Heart left ventricle (tissue), 16 donors: ENCODE measurements around the gene DPEP1. TPM values are rescaled to one million over a fixed set of nuclear protein-coding genes. Genes with fewer than 3 reads are reported as not detected.
A peak's percentile ranks its signal among the peaks of the same experiment; 100 is the strongest.

Experiments used
- ATAC-seq, 4 donors: fragments of 200-7000 bp; cut with Tn5 transposase; one replicate each; pipeline ENCODE4 v1.9.1; 2020 to 2022; ENCODE audit warnings: moderate library complexity in 4 of 4, mild to moderate bottlenecking in 3 of 4, moderate number of reproducible peaks in 1 of 4
- DNase-seq, 5 donors: peaks; one replicate each; pipeline ENCODE4 v3.0.0-alpha.2; 2020
- H3K27ac ChIP-seq, 12 donors: fragments of 200-600 bp; sonication (generic) in 4 of 12; one replicate each; pipeline versions ENCODE4 v1.5.0 to v1.8.0; 2016 to 2022; ENCODE audit warnings: mild to moderate bottlenecking in 2 of 12
- H3K27me3 ChIP-seq, 9 donors: fragments of 200-600 bp; sonication (generic) in 2 of 9; one replicate each; pipeline versions ENCODE4 v1.5.1 to v1.8.0; 2016 to 2022; ENCODE audit warnings: mild to moderate bottlenecking in 3 of 9
- H3K36me3 ChIP-seq, 9 donors: fragments of 200-600 bp; sonication (generic) in 2 of 9; one replicate each; pipeline versions ENCODE4 v1.5.0 to v1.8.0; 2018 to 2022; ENCODE audit warnings: mild to moderate bottlenecking in 2 of 9
- H3K4me1 ChIP-seq, 12 donors: fragments of 200-600 bp; sonication (generic) in 4 of 12; one replicate each; pipeline versions ENCODE4 v1.5.0 to v1.8.0; 2016 to 2022; ENCODE audit warnings: mild to moderate bottlenecking in 3 of 12
- H3K4me3 ChIP-seq, 12 donors: fragments of 200-600 bp; sonication (generic) in 4 of 12; one replicate each; pipeline versions ENCODE4 v1.5.0 to v1.8.0; 2017 to 2022; ENCODE audit warnings: mild to moderate bottlenecking in 9 of 12, moderate library complexity in 4 of 12
- H3K9me3 ChIP-seq, 12 donors: fragments of 200-600 bp; sonication (generic) in 4 of 12; one replicate each; pipeline versions ENCODE4 v1.5.0 to v1.8.0; 2016 to 2022; ENCODE audit warnings: mild to moderate bottlenecking in 1 of 12
- POLR2A ChIP-seq, 2 donors: fragments of 450-650 bp; IDR thresholded peaks; one replicate each; pipeline ENCODE4 v1.6.1; 2017; ENCODE audit warnings: antibody characterized with exemption in 2 of 2, mild to moderate bottlenecking in 2 of 2, moderate library complexity in 2 of 2
- WGBS, 4 donors: extraction: QIAGEN DNeasy Blood & Tissue Kit in 2 of 4; methylation state at CpG; one replicate each; pipeline versions ENCODE4 v1.1.5 to v1.1.7; 2013 to 2018; 5-methylcytosine and 5-hydroxymethylcytosine counted together
- intact Hi-C, 10 donors: fragments of 100-400 bp; cut with DNase I; formaldehyde crosslinking; loops; one replicate each; pipeline versions ENCODE4 v1.11.1 to v1.14.2; 2022
- polyA plus RNA-seq, 2 donors: library from polyadenylated mRNA; stranded (reverse); fragments of 200-250 nt; gene quantifications; one replicate each; pipeline ENCODE4 v1.2.3, GENCODE V29; 2013
- total RNA-seq, 9 donors: library from RNA; depleted of rRNA in 2 of 9; stranded (reverse); fragments of >200 nt in 2 of 9; fragmentation: NEBNext Ultra II Directional in 3 of 9; extraction: Animal tissue kit (Norgen Biotek cat#: 25700) in 3 of 9; gene quantifications; one replicate each; pipeline versions ENCODE4 v1.1.0 to v1.2.4, GENCODE V29; 2016 to 2023
- TF ChIP-seq, protein P1 (sequence below), 12 donors: fragments of 200-600 bp; sonication (generic) in 4 of 12; IDR thresholded peaks; one replicate each; pipeline versions ENCODE4 v1.5.0 to v1.8.0; 2018 to 2022; ENCODE audit warnings: antibody characterized with exemption in 12 of 12, mild to moderate bottlenecking in 5 of 12
- donor health status: ischemic (EF 13 %, LVEDD 7.1; RV severe dilation, severe dysfunction).
- donor health status: healthy with polysubstance abuse.
- donor health status: DM: no; HTN: yes; CAD: no.
- donor health status: DM: no; HTN: no; CAD: no.
- donor health status: ischemic (EF 25% LVEDD 6.9; RV normal size, moderate dysfunction).
- donor health status: ischemic (EF 25% LVEDD 5.7; RV mildly dilated, moderate dysfunction).
- donor health status: healthy.
- donor health status: DM: yes; HTN: yes; CAD: no.
- donor health status: ischemic (EF 35%, LVEDD 5.7; RV mildly dilated, moderate dysfunction).
- donor health status: nonischemic (EF 11% LVEDD 7.7; RV severe dilation, severe dysfunction).
- donor health status: DM: yes; HTN: yes; CAD: no.
- donor health status: PGD.
- donor health status: ischemic (EF 29% LVEDD 5.4; RV normal size, mild dysfunction).
- donor health status: nonischemic (EF 23%, LVEDD 6.1; RV moderate dilation, normal function).

Gene DPEP1
- total and polyA plus RNA-seq, 11 donors = not detected

DNA sequence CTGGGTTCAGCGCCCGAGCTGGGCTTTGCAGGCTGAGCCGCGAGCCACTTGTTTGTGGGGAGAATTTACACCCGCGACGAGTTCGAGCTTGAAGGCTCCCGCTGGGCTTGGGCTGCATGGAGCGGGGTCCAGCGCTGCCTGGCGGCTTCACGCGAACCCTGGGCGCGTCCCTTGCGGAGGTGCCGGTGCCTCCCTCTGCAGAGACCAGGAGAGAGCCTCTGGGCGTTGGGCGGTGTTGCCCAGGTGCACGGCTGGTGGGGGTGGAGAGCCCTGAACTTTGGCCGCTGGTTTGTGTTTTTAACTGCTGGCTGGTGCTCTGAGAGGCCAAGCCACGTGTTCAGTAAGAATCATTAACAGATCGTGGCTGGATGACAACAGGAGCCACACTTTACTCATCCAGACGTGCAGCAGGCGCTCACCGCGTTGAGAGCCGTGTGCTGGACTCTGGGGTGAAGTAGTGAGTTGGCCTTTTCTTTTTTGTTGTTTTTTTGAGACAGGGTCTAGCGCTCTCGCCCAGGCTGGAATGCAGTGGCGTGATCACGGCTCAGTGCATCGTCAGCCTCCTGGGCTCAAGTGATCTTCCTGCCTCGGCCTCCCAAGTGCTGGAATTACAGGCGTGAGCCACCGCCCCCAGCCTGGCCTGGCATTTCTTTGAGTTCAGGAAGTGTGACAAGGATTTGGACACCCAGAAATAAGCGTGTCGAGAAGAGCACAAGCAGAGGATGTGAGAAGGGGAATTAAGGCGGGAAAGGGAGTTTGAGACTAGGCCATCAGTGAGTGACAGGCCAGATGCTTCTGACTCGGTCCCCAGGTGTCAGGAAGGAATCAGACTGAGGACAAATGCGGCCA is 73.9 kb downstream of the DPEP1 start:
- Histone ChIP-seq H3K4me3 (peak overlapping the region; percentile 66 to 99 (median 84)), H3K27ac (peak overlapping the region; percentile 84 to 98 (median 91)), H3K36me3 (peaks cover 0 to 33% (median 17%) of the 10 kb centered on the region in 9 donors), H3K4me1 (peaks cover 0 to 16% (median 8%) of the 10 kb centered on the region in 12 donors), H3K27me3 (no peaks in the 10 kb centered on the region), H3K9me3 (no peaks in the 10 kb centered on the region)
- DNase-seq (no peak), ATAC-seq (peak; percentile 16 to 29 (median 22))
- intact Hi-C loops = no loop called here
- no peak for TF ChIP-seq POLR2A (IDR thresholded peaks at IDR 0.05)
- TF ChIP-seq, protein P1, sequence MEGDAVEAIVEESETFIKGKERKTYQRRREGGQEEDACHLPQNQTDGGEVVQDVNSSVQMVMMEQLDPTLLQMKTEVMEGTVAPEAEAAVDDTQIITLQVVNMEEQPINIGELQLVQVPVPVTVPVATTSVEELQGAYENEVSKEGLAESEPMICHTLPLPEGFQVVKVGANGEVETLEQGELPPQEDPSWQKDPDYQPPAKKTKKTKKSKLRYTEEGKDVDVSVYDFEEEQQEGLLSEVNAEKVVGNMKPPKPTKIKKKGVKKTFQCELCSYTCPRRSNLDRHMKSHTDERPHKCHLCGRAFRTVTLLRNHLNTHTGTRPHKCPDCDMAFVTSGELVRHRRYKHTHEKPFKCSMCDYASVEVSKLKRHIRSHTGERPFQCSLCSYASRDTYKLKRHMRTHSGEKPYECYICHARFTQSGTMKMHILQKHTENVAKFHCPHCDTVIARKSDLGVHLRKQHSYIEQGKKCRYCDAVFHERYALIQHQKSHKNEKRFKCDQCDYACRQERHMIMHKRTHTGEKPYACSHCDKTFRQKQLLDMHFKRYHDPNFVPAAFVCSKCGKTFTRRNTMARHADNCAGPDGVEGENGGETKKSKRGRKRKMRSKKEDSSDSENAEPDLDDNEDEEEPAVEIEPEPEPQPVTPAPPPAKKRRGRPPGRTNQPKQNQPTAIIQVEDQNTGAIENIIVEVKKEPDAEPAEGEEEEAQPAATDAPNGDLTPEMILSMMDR (IDR thresholded peaks at IDR 0.05) = no peak
- 11 to 25% (median 14%) methylated on average over 21 to 42 of the region's 42 CpGs for WGBS, 4 donors

Other genes with a start within 250 kb of the DPEP1 start
- gene ANKRD11, start 123.1 kb upstream of the DPEP1 start, total RNA-seq = 100 to 1,000 TPM in 1 of 9 donors, 10 to 100 TPM in 8; 53.6 to 123 (median 67.7) TPM
- 10 to 100 TPM; 53.9 to 80.8 TPM for gene ANKRD11, start 123.1 kb upstream of the DPEP1 start, polyA plus RNA-seq
- 100 to 1,000 TPM in 4 of 9 donors, 10 to 100 TPM in 5; 84.0 to 168 (median 95.9) TPM for gene SPG7, start 105.2 kb upstream of the DPEP1 start, total RNA-seq
- gene SPG7, start 105.2 kb upstream of the DPEP1 start, polyA plus RNA-seq = 100 to 1,000 TPM in 1 of 2 donors, 10 to 100 TPM in 1; 92.4 to 101 TPM
- 1,000 to 10,000 TPM in 6 of 9 donors, 100 to 1,000 TPM in 3; 701 to 3,315 (median 1,152) TPM for gene RPL13, start 53.0 kb upstream of the DPEP1 start, total RNA-seq
- gene RPL13, start 53.0 kb upstream of the DPEP1 start, polyA plus RNA-seq = 1,000 to 10,000 TPM; 2,775 to 5,500 TPM
- under 1 TPM in 1 of 9 donors, not detected in 8; 0.20 TPM for gene CPNE7, start 37.9 kb upstream of the DPEP1 start, total RNA-seq
- under 1 TPM in 1 of 2 donors, not detected in 1; 0.50 TPM for gene CPNE7, start 37.9 kb upstream of the DPEP1 start, polyA plus RNA-seq
- gene CHMP1A, start 44.1 kb downstream of the DPEP1 start, total RNA-seq = 10 to 100 TPM; 35.1 to 85.1 (median 44.6) TPM
- gene CHMP1A, start 44.1 kb downstream of the DPEP1 start, polyA plus RNA-seq = 10 to 100 TPM; 29.3 to 86.3 TPM
- gene SPATA33, start 44.2 kb downstream of the DPEP1 start, total RNA-seq = 1 to 10 TPM in 8 of 9 donors, under 1 TPM in 1; 0.94 to 5.1 (median 3.0) TPM
- gene SPATA33, start 44.2 kb downstream of the DPEP1 start, polyA plus RNA-seq = 1 to 10 TPM; 1.8 to 3.9 TPM
- gene CDK10, start 73.0 kb downstream of the DPEP1 start, total RNA-seq = 10 to 100 TPM; 16.1 to 31.4 (median 20.0) TPM
- gene CDK10, start 73.0 kb downstream of the DPEP1 start, polyA plus RNA-seq = 10 to 100 TPM; 22.9 to 30.7 TPM
- gene SPATA2L, start 88.1 kb downstream of the DPEP1 start, total RNA-seq = 10 to 100 TPM in 1 of 9 donors, 1 to 10 TPM in 8; 2.0 to 14.1 (median 4.0) TPM
- 10 to 100 TPM in 1 of 2 donors, 1 to 10 TPM in 1; 1.9 to 15.0 TPM for gene SPATA2L, start 88.1 kb downstream of the DPEP1 start, polyA plus RNA-seq
- 10 to 100 TPM in 6 of 9 donors, 1 to 10 TPM in 3; 7.6 to 17.0 (median 11.0) TPM for gene VPS9D1, start 107.3 kb downstream of the DPEP1 start, total RNA-seq
- 10 to 100 TPM in 1 of 2 donors, 1 to 10 TPM in 1; 7.3 to 20.2 TPM for gene VPS9D1, start 107.3 kb downstream of the DPEP1 start, polyA plus RNA-seq
- 10 to 100 TPM in 8 of 9 donors, 1 to 10 TPM in 1; 9.4 to 19.9 (median 12.7) TPM for gene ZNF276, start 107.9 kb downstream of the DPEP1 start, total RNA-seq
- 10 to 100 TPM; 12.2 to 14.0 TPM for gene ZNF276, start 107.9 kb downstream of the DPEP1 start, polyA plus RNA-seq
- 10 to 100 TPM in 1 of 9 donors, 1 to 10 TPM in 4, under 1 TPM in 4; 0.50 to 10.1 (median 1.0) TPM for gene FANCA, start 203.0 kb downstream of the DPEP1 start, total RNA-seq
- 1 to 10 TPM; 1.1 to 4.0 TPM for gene FANCA, start 203.0 kb downstream of the DPEP1 start, polyA plus RNA-seq
- gene SPIRE2, start 214.8 kb downstream of the DPEP1 start, total RNA-seq = 1 to 10 TPM in 6 of 9 donors, under 1 TPM in 3; 0.31 to 2.3 (median 1.3) TPM
- under 1 TPM; 0.53 to 0.55 TPM for gene SPIRE2, start 214.8 kb downstream of the DPEP1 start, polyA plus RNA-seq